HuH-7 (cell line): ENCODE measurements around the gene P3H2.

Experiments
- DNase-seq: peaks from one replicate; pipeline ENCODE4 v3.0.0; 2011; ENCODE audit warnings: low spot score

Gene P3H2

DNA sequence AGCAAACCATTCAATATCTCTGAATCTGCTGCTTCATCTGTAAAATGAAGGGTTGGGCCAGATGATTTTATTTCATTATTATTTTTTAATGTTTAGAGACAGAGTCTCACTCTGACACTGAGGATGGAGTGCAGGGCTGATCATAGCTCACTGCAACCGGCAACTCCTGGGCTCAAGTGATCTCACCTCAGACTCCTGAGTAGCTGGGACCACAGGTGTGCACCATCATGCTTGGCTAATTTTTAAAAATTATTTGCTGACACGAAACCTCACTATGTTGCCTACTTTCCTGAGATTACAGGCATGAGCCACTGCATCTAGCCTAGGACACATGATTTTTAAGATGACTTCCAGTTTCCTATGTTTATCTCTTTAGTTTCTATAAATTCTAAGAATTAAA lies 105.8 kb downstream of the P3H2 start:
- DNase-seq: no peak

DNA sequence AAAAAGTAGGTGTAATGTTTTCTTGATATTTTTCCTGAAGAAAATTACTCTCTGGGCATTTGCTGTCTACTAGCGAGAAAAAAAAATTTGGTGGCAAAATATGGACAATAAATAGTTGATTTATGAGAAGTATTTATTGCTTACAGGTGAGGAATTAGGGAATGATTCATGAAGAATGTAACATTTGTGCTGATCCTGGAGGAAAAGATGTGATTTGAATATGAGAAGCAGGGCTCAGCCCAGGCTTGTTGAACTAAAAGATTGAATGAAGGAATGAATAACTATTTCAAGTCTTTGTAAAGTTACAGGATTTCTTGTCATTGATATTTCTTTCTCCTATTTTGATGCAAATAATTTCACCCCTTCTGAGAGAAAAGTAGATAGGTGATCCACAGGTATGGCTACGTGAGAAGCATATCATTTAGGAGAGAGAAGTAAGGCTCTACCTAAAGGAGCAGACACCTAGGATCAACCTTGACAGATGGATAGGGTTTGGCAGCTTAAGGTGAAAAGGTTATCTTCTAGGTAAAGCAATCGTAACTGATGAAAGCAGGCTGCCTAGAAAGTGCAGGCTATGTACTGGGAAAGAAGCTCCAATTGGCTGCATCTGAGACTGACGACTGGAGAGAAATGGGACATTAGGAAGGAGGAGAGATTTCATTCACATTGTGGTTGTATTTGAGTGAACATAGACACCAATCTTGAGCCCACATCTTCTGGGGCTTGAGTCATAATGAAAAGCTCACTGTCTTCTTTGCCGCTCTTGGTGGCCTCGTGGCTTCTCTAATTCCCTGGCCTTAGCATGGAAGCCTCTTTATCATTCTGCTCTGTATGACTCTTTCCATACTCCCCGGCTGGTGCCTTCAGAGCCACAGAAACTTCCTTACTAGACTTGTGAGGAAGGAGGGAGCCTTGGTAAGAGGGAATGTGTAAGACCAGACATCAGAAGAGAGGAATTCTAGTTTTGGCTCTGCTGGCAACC lies 106.5 kb downstream of the P3H2 start:
- DNase-seq: peak; percentile 22

DNA sequence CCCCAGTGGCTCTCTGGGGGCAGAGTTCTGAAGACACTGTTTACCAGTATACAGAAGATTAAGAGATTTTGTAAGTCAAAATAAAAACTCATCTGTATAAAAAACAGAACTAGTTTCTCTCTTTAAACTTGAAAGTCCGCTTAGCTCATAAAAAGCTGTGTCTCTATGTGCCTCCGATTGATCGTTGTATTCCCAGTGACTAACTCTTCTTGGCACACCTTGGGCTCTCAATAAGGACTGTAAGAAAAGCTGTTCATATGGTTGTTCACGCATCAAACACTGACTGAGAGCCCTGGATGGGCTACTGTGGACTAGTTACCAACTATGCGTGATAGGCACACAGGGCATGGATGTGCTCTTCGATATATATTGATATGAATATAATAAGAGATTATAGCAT lies 107.9 kb downstream of the P3H2 start:
- DNase-seq: no peak

DNA sequence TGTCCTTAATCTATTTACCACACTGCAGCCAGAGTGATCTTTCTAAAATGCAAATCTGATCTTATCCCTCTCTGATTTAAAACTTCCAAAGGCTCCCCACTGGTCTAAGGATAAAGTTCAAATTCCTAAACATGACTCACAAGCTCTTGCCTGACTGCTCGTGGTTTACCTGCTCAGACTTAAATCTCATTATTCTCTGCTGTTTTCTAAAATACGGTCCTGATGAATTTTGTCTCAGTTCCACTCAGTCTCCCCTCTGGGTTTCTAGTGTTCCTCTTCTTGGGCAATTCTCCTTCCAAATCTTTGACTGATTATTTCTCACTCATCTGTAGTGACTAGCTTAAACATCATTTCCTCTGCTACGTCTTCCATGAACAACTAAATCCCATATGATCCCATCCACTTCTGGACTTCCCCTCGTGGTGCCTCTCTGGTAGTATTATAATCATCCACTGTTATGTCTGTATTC lies 108.3 kb downstream of the P3H2 start:
- DNase-seq: peak; percentile 32

DNA sequence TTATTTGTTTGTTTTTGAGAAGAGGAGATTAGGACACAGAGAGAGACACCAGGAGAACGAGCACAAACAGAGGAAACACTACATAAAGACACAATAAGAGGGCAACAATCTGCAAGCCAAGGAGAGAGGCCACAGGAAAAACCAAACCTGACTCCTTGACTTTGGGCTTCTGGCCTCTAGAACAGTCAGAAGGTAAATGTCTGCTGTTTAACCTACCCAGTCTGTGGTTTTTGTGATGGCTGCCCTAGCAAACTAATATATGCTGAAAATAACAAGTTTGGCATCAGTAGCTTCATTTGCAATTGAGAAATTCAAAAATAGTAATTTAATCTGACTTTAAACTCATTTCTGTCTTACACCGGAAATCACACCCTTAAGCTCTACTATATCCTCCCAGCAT lies 110.2 kb downstream of the P3H2 start:
- no peak for DNase-seq

DNA sequence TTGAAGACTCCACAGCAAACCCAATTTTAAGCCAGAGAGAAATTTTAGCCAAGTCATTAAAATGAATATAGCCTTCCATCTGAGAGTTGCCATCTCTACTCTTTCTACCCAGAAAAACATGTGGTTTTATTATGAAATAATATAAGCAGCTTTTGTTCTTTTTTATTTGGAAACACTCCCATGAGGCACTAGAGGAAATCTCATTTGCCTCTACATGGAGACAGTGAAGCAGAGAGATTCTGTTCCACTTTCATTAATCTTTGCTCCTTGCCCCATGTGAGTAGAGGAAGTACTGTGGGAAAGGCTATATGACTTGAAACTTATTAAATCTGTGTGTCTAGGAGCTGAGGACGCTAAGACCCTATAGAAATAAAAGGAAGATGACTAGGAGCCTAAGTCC lies 111.1 kb downstream of the P3H2 start:
- no peak for DNase-seq

DNA sequence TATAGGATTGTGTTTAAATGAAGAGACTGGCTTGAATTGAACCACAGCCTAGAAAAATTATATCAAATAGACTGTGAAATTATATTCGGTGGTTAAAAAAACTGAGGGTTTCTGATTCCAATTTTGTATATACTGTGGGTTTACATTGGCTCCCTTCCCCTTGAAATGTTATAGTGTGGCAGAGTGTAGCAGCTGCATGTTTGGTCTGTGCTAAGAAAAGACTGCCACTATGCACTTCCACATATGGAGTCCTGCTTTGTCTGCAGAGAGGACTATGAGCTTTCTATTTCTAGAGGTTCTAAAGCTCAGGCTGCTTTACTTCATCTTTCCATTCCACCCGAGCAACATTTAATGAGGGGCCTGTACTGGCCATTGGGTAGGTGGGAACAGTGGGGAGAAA lies 112.3 kb downstream of the P3H2 start:
- no peak for DNase-seq

DNA sequence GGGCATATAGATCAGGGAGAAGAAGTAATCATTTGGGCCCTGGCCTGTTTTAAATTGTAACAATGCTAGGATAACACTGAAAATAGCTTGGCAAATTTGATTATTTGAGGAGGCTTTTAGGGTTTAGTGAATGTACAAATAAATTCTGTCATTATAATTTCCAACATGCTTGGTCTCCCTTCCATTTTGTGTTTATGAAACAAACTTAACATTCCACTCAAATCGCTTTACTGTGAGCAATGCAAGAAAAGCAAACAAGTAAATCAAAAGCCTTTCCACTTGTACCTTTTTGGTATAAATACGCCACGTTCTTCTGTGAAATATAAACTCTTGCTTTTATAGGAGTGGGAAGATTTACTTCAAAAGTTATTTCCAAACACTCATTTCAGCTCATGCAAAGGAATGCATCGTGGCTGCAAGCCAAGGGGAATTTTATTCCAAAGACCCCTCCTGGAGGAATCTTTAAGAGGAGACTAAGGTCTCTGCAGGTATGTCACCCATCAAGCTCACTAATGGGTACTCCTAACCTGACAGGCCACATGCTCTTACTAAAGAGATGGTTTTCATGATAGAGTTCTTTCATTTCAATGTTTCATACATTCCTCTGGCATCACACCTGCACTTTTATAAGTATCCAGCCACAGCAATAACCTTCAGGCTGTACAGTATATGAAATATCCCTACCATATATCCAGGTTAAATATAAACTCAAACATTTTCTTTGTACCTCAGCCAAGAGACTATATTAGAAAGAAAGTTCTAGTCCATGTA lies 115.2 kb downstream of the P3H2 start:
- DNase-seq: no peak

DNA sequence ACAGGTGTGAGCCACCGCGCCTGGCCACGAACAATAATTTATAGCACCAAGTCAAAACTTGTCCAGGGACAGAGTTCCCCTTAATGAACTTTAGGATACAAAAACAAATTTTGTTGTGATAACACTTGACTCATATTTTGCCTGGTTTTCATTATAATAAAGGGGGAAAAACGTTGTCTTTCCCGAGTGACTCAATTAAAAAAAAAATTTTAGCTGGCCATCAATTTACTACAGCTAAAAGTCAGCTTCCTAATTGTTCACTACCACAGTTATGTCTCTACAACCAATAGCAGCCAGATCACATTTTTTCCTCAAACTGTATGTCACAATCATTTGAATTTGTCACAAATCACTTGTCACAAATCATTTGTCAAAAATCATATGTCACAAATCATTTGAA lies 116.0 kb downstream of the P3H2 start:
- DNase-seq: no peak

DNA sequence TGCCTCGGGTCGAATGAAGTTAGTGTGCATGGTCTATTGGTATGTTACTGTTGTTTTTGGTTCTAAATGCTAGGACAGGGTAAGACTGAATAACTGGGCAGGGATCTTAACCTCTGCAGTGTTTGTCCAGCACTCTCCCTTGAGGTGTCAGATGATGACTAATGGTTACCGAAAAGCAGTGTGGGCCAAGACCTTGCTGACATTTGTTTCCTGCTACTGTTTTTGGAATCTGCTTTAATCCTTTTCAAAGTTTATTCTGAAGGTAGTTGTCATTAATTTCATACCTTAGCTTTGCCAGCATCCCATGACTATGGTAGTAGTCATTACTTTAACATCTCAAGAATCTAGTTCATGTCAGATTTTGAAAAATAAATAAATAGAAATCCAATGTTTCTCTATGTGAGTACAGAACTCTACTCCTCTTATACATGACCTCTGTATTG lies 117.0 kb downstream of the P3H2 start:
- no peak for DNase-seq

DNA sequence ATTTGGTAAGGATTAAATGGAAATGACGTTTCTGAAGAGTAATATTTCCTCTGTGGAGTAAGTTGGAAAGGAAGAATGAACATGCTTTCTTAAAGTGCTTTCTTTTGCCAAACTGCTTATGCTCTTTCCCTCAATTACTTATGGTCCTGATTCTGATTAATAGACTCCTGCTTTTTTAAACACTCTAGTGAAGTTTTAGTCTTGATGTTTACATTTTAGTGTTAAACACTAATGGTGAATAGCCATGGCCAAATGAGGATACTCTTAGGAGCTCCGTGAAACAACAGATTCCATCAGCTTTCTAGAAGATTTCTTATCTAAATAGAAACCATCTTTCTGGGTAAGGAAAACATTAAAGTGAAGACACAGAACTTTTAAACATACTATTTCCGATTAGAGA lies 117.6 kb downstream of the P3H2 start:
- no peak for DNase-seq

DNA sequence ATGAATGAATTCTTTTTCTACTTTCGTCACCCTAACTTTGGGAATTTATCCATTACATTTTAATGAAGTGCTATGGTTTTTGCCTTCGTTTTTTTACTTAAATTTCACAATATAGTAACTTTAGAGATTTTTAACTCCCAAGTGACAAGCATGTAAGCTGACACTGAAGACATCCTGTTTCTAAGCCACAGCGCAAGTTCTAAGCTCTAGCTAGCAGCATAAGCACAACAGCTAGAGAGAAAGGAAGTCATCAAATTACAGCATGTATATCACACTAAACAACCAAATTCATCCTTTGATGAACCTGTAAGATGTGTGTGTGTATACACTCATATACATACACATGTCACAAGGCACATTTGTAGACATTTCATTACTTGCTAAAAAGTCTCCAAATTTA lies 119.3 kb downstream of the P3H2 start:
- DNase-seq: no peak

DNA sequence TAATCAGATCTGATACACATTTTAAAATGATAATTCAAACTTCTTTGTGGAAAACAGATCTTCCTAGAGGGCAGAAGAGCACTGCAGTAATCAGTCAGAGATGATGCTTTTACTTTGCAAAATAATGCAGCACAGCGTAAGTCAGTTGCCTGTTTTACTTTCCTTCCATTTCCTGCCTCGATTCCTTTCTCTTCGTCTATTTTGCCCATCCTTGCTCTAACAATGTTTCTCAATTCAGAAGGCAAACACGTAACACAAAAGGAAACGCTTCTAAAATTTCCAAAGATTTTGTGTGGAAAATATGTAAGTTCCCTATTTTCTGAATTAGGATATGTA lies 119.9 kb downstream of the P3H2 start:
- no peak for DNase-seq

DNA sequence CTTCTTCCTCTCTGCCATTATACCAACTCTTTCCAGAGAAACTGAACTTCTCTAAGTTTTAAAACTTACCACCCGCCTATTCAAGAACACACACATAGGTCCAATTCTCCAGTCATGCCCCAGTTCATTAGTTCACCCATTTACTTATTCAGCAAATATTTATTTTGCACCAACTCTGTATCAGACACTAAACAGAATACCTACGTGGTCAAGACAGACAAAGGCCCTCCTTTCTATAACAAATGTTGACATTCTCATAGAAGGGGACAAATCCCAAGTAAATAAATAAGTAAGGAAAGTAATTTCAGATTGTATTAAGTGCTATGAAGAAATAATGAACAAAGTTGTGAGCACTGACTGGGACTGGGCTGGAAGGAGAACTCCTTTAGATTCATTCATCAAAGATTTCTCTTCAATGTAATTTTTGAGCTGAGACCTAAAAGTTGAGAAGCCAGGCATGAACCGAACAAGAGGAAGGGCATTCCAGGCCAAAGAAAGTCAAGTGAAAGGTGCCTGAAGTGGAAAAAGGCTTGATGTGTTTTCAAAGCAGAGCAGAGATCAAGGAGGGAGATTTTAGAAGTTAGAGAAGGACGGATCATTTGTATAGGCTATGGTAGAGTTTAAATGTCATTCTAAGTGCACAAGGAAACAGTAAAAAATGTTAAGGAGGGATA lies 120.4 kb downstream of the P3H2 start:
- no peak for DNase-seq

DNA sequence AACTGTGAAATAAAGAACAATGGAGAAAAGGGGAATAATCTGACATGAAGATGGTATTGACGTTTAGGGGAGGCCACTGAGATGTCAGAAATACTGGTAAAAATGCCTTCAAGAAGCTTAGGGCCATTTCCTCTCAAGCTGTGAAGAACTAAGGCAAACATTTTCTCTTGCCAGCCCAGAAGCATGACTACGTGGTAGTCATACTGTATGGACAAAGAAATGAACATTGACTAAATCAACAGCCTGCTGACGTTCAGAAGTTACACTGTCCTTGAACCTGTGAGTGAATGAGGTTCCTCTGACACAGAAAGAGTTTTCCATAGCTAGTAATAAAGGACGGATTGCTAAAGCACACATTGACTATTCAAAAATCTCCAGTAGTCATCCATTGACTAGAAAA lies 121.0 kb downstream of the P3H2 start:
- DNase-seq: no peak

DNA sequence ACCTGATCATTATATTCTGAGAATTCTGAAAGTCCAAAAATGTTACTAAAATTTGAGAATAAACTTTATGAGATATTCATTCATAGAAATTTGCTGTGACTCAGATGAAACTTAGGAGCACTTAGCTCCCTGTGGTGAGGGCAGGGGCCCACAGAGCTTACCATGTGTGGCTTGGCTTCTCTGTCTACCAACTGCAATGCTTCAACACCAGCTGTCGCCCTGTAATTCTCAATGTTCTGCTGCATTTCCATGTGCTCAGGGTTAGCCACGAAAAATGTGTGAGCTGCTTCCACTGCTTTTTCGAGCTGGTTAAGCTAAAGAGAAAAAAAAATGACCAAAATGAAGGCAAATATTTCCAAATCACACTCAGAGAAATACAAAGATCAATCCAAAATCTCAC lies 125.6 kb downstream of the P3H2 start:
- no peak for DNase-seq

DNA sequence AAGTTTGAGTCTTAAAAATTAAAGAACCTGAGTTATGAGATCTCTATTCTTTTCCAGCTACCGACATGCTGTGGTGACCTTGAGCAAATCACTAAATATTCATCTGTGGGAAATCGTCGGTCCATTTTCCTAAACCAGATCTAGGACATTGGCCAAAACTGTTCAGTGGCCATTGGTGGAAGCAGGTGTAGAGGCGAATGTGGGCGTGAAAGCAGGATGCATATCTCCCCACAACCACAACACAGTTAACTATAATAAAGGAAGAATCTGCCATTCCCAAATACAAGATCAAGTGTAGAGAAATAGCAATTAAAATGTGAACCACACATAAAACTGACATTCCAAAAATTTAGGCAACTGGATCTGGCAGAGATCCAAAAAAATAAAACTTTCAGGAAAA lies 129.9 kb downstream of the P3H2 start:
- DNase-seq: no peak

DNA sequence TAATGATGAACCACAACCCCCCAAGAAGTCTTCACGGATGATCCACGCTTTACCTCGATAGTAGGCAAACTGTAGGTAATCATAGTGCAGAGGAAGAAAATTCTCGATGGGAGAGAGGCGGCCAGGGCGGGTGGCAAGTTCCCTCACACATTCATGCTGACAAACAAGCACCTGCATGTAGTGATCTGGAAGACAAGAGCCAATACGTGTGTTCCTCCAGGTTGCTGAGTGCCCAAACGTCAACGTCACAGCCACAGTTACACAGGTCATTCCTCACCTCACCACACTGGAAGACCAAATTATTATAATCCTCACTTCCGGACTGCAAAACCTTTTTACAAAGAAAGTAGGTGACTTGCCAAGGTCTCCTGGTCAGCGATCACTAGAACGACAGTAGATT lies 131.8 kb downstream of the P3H2 start:
- DNase-seq: no peak

DNA sequence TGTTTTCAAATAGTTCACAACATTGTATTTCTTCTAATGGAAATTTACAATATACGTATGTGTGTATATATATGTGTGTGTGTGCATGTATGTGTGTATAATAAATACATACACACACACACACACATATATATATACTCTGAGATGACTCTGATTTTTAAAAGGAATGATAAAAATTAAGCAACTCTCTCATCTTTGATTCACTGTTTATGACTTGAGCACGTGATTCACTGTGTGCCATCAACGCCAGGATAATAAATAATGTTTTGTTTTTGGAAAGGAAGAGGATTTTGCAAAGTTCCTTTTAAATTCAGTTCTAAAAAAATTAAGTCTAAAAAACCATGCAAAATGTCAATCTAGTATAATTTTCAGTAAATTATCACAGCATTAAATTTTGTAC lies 132.4 kb downstream of the P3H2 start:
- DNase-seq: no peak

DNA sequence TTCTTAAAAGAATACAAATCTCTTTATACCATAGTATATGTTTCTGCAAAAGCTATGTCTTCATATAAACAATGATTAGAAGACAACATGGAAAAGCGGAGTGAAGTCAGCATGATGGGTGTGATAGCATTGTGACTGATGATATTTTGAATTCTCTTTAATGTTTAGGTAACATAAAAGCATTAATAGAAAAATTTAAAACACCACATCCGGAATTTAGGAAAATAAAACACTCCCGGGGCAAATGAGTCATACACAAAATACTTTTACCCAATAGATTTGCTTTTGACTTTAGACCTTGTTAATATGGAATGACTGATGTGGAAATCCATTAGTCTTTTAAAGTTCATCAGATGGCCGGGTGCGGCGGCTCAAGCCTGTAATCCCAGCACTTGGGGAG lies 134.7 kb downstream of the P3H2 start:
- no peak for DNase-seq

DNA sequence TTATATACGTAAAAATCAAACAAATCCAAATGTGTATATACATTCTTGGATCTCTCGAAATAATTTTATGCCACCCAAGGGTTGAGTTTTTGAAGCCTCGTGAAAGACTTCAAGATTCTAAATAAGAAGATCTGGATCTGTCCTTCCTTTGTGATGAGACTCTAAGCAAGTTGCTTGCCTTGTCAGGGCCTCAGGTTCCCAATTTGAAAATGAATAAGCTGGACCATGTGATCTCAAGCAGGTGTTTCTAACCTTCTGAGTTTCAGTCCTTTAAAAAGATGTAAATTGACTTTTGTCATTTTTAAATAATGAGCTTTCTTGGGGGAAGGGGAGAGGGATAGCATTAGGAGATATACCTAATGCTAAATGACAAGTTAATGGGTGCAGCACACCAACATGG lies 137.1 kb downstream of the P3H2 start:
- DNase-seq: no peak

DNA sequence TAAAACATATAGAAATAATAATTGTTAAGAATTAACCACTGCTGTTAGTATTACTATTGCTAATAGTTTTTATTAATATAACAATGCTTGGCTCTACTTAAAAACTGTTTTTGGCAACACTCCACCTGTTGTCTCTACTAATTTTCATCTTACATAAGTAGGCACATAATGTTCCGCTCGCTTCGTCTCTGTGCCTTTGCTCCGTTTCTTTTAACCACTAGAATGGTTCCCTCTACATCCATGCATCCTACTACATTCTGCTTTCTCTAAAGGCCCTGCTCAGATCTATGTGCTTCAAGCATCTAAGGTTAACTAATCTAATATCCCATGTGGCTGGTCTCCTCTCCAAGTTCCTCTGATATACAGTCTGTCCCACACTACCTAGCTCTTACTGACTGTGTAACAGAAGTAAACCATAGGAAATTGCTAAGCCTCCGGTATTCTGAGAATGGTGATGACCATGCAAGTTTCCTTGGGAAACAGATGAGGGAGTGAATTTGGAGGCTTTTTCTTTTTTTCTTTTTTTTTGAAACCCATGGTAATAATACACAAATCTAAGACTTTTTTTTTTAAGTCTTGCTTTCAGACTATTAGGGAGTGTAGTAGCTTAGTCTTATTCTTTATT lies 138.3 kb downstream of the P3H2 start:
- DNase-seq: no peak
